Activated CD8-positive, alpha-beta memory T cell treated with anti-CD3 and anti-CD28 coated beads, Interleukin-2, amount 50 U/mL, for 4 hours (primary cell): Measurements from ENCODE around the gene SLC10A2.
"Not testable (repeated sequence)": the region's sequence is repeated elsewhere in the genome, so short reads cannot be mapped to it uniquely, and the experiment has no call there.

Experiments
- DNase-seq: peaks from one replicate; pipeline ENCODE4 v3.0.0-alpha.2; 2020

The SLC10A2 gene, protein sequence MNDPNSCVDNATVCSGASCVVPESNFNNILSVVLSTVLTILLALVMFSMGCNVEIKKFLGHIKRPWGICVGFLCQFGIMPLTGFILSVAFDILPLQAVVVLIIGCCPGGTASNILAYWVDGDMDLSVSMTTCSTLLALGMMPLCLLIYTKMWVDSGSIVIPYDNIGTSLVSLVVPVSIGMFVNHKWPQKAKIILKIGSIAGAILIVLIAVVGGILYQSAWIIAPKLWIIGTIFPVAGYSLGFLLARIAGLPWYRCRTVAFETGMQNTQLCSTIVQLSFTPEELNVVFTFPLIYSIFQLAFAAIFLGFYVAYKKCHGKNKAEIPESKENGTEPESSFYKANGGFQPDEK

DNA sequence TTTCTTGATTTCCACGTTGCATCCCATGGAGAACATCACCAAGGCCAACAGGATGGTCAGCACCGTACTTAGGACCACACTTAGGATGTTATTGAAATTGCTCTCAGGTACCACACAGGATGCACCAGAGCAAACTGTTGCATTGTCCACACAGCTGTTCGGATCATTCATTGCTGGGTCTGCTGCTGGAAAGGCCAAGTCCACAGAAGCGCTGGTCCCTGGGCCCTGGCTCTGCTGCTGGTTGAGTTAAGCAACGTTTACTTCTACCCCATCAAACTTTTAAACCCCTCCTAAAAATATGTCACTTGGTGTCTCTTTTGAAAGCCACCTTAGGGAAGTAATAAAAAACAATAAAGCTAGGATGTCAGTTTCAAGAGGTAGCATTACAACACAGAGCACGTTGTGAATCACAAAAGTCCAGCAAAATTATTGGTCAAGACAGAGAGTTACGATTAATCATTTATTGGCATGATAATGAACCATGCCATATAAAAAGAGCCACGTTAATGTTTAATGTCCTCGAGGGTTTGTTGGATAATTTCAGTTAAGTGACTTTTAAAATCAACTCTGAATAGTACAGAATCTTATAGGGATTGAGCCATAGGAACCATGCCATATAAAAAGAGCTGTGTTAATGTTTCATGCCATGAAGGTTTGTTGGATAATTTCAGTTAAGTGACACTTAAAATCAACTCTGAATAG, at the start of gene SLC10A2:
Gene SLC10A2, minus strand, starts transcription at position 339 of the 702 bp plus-strand sequence. Its CDS starts 168 bp downstream, at position 171.
- no peak for DNase-seq

DNA sequence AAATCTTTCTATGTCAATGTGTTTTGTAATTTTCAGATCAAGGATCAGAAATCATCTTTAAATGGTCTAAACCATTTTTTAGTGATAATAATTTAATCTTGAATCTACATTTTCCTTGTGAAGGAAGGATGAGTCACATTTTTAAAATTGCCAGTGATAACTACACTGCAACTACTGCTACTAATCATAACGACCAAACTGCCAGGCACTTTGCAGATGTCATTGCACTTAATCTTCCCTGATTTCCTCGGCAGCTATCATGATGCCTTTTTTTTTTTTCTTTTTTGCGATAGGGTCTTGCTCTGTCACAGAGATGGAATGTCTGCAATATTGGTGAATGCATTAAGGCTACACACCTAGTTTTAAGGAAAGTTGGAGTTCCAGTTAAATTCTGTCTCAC, 41.4 kb upstream of the SLC10A2 start:
- DNase-seq, result no peak

DNA sequence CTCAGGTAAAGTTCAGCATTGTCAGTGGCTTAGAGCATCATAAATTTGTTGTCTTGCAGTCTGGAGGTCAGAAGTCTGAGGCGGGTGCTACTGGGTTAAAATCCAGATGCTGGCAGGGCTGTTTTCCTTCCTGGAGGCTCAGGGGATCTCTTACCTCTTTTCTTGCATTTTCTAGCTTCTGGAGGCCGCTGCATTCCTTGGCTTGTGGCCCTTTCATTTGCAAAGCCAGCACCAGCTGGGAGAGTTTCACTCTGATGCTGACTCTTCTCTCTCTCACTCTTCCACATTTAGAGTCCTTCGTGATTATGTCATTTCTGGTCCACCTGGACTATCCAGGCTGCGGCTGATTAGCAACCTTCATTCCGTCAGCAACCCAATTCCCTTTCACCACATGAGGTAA, 38.1 kb upstream of the SLC10A2 start:
- DNase-seq, result no peak

DNA sequence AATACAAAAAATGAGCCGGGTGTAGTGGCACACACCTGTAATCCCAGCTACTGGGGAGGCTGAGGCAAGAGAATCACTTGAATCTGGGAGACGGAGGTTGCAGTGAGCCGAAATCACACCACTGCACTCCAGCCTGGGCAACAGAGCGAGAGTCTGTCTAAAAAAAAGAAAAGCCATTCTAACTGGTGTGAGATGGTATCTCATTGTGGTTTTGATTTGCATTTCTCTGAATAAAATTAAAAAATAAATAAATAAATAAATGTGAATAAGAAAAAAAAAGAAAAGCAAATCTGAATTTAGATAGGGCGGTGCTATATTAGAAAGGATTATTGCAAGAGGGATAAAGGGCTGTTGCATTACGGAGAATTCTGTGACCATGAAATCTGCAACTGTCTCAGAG, 37.2 kb upstream of the SLC10A2 start:
- DNase-seq, result not testable (repeated sequence)

DNA sequence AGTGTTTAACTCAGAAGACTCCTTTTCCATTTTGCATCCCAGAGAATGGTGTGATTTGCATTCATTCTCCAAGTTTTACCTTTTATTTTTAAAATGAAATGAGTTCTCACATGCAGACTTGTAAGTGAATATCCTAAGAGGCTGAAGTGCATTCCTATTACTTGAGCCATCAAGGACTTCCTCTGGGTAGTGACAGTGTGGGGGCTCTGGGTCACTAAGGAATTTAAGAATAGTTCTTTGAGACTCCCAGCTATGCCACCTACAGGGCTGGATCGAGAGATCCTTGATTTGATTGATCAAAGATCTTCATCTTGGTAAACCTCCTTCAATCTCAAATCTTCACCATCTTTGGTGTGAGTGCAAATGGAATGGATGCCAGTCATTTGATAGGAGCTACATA, 36.3 kb upstream of the SLC10A2 start:
- no peak for DNase-seq

DNA sequence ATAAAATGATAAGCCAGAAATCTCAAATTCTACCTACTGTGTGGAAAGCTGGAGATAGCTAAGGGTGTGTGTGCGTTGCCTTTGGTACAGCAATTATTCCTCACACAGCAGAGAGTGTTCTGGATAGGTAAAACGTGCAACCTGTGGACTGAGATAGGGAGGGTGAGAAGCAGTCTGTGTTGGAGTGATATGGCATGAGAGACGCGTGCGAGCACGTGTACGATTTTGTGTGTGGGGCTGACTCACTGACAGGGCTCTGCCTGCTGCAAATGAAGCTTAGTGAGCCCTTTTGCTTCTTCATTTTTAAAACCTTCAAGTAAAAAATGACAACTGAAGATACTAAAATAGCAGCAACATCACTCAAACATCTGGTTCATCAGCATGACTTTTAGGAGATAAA, 35.7 kb upstream of the SLC10A2 start:
- no peak for DNase-seq

DNA sequence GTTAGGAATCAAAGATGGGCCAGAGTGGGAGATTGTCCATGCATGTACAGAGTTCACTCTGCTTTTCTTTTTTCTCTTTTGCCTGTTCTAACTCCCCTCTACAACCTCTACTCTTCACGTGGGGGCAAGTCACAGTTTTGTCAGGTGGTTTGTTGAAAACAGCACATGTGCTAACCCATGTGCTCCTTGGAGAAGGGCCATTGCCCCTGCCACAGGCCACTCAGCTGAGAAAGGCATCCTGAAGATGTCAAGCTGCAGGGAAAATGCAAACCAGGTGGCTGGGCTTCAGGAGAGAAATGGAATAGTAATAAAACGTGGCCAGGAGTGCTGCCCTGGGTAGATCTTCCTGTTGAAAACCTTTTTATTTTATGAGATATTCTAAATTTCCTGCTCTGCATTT, 35.3 kb upstream of the SLC10A2 start:
- no peak for DNase-seq

DNA sequence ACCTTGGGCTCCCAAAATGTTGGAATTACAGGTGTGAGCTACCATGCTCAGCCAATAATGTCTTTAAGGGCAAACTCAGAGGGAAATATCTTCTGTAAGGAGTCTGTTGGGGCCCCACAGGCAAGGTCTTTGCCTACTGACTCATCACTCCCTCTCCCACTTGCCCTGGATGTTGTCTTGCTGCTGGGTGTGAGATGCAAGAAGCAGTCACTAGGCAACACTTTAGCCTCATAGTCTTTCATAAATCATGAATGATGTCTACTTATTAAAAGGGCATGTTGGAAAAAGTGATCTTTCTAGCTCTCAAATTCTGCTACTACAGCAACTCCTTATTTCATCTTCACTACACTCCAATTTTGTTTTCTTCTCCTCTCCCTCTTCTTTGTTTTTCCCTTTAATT, 34.6 kb upstream of the SLC10A2 start:
- DNase-seq, result no peak

DNA sequence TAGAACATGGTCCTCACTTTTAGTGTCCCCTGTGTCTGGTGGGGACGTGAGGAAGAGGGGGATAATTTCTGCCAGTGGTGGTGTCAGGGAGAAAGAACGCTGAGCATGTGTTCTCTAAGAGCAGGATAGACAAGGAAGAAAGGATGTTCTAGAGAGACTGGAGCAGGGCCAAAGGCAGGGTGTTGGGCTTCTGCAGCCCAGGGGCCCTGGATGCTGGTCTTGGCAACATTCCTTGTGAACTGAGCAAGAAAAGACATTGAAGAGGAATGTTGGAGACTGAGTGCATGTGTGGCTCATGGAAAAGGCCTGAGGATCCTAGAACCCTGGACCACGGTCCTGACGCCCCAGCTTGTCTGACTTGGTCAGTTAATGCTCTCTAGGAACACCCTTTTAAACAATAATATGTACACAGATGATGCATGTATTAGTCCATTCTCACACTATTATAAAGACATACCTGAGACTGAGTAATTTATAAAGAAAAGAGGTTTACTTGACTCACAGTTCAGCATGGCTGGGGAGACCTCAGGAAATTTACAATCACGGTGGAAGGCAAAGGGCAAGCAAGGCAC, 33.6 kb upstream of the SLC10A2 start:
- DNase-seq, result no peak

DNA sequence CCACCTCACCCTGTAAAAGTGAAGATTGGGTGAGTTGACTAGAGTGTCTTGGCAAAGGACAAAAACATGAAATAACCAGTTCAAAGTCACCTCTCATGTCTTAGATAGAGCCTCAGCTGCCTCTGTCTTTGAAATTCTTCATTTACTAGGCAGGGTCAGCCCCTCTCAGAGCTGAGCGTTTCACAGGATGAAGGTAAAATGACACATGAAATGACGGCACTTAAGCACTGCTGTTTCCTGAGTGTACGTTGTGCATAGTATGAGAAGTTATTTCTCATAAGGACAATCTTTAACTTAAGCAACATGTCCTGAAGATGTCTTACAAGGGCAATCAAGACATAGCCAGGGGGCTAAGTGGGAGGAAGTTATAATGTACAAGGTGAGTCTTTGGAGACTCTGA, 32.3 kb upstream of the SLC10A2 start:
- DNase-seq, result no peak

DNA sequence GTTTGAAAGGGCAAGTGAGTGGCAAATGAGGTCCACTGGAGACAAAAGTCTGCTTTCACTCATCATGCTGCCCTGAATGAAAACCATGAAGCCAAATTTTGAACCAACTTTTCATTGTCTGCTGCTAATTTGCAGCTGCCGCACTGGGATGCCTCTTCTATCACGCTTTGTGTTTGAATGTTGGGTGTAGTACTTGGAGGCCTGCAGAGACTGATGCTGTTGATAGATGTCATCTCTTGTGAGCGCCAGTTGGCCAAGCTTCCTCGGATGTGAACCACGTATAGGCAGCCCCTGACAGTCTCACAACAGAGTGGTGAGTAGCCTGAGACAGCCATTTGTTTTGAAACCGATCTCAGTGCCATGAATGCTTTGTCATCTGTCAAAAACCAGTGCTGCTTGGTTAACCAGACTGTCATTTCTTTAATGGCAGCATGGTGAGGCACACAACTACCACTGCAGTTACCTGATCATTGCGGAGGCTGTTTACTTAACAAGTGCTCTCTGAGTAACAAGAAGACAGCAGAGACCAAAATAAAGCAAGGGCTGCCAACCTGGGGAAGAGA, 31.2 kb upstream of the SLC10A2 start:
- no peak for DNase-seq

DNA sequence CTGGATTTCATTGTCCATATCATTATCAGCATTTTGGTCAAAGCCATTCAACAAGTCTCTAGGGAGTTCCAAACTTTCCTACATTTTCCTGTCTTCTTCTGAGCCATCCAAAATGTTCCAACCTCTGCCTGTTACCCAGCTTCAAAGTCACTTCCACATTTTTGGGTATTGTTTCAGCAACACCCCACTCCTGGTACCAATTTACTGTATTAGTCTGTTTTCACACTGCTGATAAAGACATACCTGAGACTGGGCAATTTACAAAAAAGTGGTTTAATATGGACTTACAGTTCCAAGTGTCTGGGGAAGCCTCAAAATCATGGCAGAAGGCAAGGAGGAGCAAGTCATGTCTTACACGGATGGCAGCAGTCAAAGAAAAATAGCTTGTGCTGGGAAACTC, 27.4 kb upstream of the SLC10A2 start:
- DNase-seq, result not testable (repeated sequence)

DNA sequence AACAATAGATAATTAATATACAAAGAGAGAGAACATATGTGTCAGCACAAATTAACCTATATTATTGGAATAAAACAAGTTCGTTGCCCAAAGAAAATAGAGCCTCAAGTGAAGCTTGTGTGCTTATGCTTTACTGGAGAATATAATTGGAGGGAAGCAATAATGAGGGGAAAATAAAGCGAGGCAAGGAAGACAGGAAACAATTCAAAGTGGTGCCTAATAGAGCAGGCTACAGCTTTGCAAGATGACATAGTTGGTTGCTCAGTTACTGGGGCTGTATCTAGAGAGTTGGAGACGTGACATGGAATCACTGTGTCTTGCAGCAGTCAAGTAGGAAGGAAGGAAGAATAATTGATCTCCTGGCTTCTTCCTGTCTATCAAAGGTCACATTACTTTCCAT, 21.1 kb upstream of the SLC10A2 start:
- no peak for DNase-seq

DNA sequence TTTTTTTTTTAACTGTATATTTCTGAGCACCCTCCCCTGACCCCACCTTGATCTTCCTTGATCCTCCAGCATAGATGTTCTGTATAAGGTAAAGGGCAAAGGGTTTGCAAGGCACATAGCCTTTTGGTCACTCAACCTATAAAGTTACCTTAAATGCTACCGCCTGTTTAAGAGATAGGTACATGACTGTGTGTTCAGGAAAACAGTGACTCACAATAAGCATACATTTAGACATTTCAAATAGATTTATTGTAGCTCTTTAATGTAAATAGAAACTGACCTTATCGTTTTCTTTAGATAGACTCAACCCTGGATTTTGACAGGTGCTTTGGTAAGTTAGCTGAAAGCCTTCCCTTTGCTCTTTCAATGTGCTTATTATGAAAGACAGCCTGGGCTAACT, 15.2 kb upstream of the SLC10A2 start:
- no peak for DNase-seq

DNA sequence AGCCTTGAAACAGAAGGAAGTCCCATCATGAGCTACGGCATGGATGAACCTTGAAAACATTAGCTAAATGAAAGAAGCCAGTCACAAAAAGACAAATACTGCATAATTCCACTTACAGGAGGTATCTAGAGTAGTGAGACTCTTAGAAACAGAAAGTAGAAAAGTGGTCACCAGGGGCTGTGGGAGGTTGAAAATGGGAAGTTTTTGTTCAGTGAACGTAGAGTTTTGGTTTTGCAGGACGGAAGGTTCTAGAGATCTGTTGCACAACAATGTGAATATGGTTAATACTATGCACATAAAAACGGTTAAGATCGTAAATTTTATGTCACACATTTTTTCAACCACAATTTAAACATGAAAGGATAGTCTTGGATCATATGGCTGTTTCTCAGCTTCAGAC, 11.9 kb upstream of the SLC10A2 start:
- DNase-seq, result no peak

DNA sequence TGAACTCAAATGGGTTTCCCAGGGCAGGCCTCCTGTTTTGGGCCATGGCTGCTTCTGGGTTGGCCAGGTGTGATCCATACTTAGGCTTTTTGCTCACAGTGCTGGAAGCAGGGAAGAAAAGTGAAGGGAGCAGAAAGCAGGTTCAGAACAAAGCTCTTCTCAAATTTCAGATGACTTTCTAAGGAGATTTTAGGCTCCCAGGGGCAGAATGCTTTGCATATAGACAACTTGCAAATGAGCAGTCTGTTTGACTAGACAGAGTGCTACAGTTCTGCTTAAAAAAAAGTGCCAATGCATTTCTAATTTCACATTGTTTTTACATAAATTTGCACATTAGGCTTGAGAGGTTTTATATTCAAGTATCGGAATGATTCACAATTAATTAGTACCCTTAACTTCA, 2.6 kb upstream of the SLC10A2 start:
- no peak for DNase-seq

DNA sequence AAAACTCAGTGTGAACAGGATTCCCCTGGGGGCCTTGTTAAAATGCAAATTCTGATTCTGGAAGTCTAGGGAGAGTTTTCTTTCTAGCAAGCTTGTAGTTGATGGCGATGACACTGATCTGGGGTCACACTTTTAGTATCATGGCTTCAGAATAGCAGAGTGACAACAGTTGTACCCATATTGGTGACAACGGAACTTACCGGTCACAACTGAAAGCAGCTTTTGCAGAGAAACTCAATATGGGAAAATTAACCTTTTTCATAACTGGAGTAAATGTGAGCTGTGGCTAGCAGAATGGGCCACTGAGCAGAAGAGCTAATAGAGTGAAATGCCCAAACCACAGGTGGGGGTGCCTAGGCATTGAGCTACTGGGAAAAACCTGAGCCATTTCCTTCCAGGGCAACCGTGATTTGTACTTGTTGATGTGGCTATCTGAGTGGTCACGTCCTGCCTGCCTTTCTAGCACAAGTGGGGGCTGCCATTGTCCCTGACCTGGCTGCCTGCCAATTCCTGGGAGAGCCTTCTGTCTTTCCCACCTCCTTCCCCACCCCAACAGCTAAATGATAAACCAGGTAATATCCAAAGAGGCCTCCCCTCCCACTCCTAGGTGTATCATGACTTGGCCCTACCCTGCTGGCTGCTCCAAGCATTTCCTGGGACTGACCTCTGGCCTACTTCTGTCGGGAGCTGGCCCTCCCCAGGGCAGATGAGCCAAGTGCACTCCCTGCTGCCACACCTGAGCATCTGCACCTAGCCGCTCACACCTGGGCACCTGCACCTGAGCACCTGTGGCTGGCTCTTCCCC, 1.7 kb upstream of the SLC10A2 start:
- no peak for DNase-seq

DNA sequence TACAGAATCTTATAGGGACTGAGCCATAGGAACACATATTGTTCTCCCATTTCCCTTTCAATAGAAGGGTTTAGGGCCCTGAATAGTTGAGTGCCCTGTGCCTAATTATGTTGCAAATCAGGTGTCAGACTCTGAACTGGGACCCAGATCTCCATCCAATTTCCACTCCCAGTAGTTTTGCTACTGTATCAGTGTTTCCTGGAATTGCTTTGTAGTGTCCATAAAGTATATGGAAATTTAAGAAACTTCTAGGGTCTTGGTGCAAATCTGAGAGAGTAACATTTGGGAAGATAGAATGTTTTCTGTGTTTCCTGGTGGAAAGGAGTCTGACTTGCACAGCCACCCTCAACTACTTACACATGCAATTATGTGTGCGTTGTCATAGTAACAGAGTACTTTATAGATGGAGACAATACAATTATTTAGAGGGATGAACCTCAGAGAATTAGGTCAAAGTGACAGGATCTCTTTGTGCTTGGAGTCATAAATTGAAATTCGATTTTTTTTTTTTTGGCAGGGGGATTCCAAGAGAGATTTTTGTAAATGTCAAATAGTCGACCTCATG, 646 bp upstream of the SLC10A2 start:
- no peak for DNase-seq

DNA sequence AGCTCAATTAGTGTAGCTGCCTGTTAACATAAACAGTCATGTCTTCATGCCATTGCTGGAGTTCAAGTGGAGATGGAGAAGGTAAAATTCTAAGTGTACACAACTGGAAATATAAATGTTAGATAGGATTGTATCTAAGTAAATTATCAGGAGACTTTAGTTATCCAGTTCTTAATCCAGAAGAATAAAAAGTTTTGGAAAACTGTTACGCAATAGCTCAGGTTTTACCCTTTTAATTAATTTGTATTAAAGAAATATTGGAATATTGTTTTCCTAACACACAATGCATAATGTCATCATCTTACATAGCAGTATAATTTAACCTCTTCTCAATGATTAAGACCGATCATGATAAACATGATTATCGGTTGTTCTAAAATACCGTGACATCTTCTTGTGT, 2.8 kb downstream of the SLC10A2 start:
- DNase-seq, result no peak

DNA sequence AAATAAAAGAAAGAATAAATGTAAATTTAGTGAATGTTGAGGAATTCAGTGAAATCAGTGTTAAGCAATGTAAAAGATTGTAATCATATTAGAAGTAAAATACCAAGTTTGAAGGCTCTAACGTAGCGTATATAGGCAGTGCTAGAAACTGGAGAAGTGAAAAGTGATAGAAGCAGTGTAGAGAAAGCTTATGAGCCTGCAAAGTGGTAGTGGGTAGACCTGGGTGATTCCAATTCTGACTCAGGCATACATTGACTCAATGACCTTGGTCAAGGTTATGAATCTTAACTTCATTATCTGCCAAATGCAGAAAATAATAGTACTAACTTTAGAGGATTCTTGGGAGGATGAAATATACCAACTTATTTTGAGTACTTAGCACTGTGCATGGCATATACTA, 4.1 kb downstream of the SLC10A2 start:
- no peak for DNase-seq

DNA sequence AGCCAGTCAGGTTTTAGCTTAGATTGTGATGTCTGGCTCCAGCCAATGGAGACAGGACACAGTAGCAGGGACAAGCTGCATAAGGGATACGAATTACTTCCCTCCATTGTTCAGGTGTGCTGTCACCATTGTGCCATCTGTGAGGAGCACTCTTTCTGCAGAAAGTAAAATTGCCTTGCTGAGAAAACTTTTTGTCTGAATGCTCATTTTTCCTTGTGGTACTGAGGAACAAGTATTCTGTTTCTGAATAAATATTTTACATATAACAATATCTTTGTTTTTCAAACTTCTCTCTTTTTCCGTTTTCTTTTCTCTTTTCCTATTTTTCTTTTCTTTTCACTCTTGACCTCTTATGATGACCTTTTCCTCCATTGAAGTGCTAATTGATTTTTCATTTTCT, 10.2 kb downstream of the SLC10A2 start:
- no peak for DNase-seq

DNA sequence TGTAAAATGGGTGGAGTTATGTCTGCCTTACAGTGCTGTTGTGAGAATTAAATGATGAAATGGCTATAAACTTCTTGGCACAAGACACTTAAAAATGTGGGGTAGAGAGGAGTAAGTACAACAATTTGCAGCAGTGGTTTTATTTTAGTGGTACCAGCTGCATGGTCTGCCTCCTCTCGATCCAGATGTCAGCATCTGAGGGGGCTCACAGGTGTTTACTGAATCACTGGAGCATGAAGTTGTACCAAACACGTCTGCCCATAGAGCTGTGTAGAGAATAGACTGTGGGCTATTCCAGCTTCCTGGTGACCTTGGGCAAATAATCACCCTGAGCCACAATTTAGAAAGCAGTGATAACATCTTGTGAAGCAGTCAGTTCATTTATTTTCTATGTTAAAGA, 11.1 kb downstream of the SLC10A2 start:
- no peak for DNase-seq

DNA sequence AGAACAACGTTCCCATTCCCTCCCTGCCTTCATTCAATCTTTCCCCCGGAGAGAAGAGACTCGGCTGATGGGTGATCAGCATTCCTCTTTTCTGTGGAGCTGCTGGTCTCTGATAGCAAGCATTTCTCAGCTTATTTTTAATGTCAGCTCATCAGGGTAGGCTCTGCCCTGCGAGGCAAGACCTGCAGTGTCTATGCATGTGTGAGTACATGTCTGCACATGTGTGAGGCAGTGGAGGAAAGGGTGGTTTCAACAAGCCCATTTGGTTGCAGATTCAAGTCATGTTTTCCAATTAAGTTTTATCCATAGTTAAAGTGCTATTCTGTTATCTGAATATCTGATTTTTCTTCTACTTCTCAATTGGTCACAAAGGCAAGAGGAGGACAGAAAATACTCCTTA, 19.5 kb downstream of the SLC10A2 start:
- no peak for DNase-seq
